HepG2 (cell line): Measurements from ENCODE around the gene OVOL2. TPM values are rescaled to one million over a fixed set of nuclear protein-coding genes. Genes with fewer than 3 reads are reported as not detected.

Source experiments
- CHD2 ChIP-seq: IDR thresholded peaks from 2 replicates; pipeline ENCODE4 v1.6.1; 2011; ENCODE audit warnings: low read depth, low read length, improper control_type of control experiment
- FOXK1 ChIP-seq: sonication (generic); formaldehyde crosslinking; IDR thresholded peaks from 2 replicates; pipeline ENCODE4 v1.4.0; 2020; ENCODE audit warnings: low read depth, missing genetic modification reagents, borderline replicate concordance
- HOXA5 ChIP-seq: sonication (generic); formaldehyde crosslinking; IDR thresholded peaks from 2 replicates; pipeline ENCODE4 v1.4.0; 2020; ENCODE audit warnings: missing genetic modification reagents
- KDM4B ChIP-seq: sonication (generic); formaldehyde crosslinking; IDR thresholded peaks from 2 replicates; pipeline ENCODE4 v1.4.0; 2020; ENCODE audit warnings: missing genetic modification reagents
- ONECUT2 ChIP-seq: sonication (generic); formaldehyde crosslinking; IDR thresholded peaks from 2 replicates; pipeline ENCODE4 v1.4.0; 2020; ENCODE audit warnings: missing genetic modification reagents
- PHF5A ChIP-seq: IDR thresholded peaks from one replicate; pipeline ENCODE4 v1.6.1; 2018; ENCODE audit warnings: low read depth, missing genetic modification reagents; ENCODE audit not compliant: unreplicated experiment
- POGZ ChIP-seq: sonication (generic); formaldehyde crosslinking; IDR thresholded peaks from 2 replicates; pipeline ENCODE4 v1.4.0; 2020; ENCODE audit warnings: mild to moderate bottlenecking, missing genetic modification reagents
- RARA ChIP-seq: IDR thresholded peaks from 2 replicates; pipeline ENCODE4 v1.6.1; 2016; ENCODE audit warnings: missing genetic modification reagents, missing compliant biosample characterization
- SOX6 ChIP-seq, 2 experiments: fragments of 450-650 bp in 1 of 2; sonication (generic) in 1 of 2; formaldehyde crosslinking in 1 of 2; IDR thresholded peaks; 2 replicates each; pipeline versions ENCODE4 v1.4.0 to v1.6.1; 2017 to 2020; ENCODE audit warnings: antibody characterized with exemption in 1 of 2, mild to moderate bottlenecking in 1 of 2, missing genetic modification reagents in 1 of 2
- ZNF101 ChIP-seq: sonication (generic); formaldehyde crosslinking; IDR thresholded peaks from 2 replicates; pipeline ENCODE4 v1.4.0; 2020; ENCODE audit warnings: mild to moderate bottlenecking, low read depth, missing genetic modification reagents, borderline replicate concordance
- ZNF121 ChIP-seq: sonication (generic); formaldehyde crosslinking; IDR thresholded peaks from 2 replicates; pipeline ENCODE4 v1.5.0; 2020; ENCODE audit warnings: mild to moderate bottlenecking, missing genetic modification reagents
- ZNF292 ChIP-seq: sonication (generic); formaldehyde crosslinking; IDR thresholded peaks from 2 replicates; pipeline ENCODE4 v1.8.1; 2022; ENCODE audit warnings: mild to moderate bottlenecking, low read depth, missing genetic modification reagents, borderline replicate concordance
- polyA plus RNA-seq, 8 experiments: library from polyadenylated mRNA; depleted of rRNA in 3 of 8; stranded (reverse) in 7 of 8; unstranded in 1 of 8; fragments of >200 nt; fragmentation: Illumina TruSeq in 4 of 8; extraction: Trizol in 4 of 8; gene quantifications; 2 replicates each; pipeline versions ENCODE4 v1.2.1 to v1.2.3, GENCODE V29; 2011 to 2016; ENCODE audit warnings: low read depth in 4 of 8, missing spikeins in 1 of 8, mixed read lengths in 1 of 8; ENCODE audit not compliant: insufficient read depth in 1 of 8
- total RNA-seq, 5 experiments: library from RNA; depleted of rRNA; stranded (reverse); fragments of >200 nt; fragmentation: Illumina TruSeq; extraction: Trizol; gene quantifications; 2 replicates each; pipeline ENCODE4 v1.2.3, GENCODE V29; 2016; ENCODE audit warnings: low read depth in 1 of 5
- TF ChIP-seq, protein P1 (sequence below): sonication (generic); formaldehyde crosslinking; IDR thresholded peaks from 2 replicates; pipeline ENCODE4 v1.9.0; 2021; ENCODE audit warnings: missing genetic modification reagents, mild to moderate bottlenecking, borderline replicate concordance
- TF ChIP-seq, protein P2 (sequence below): sonication (generic); formaldehyde crosslinking; IDR thresholded peaks from 2 replicates; pipeline ENCODE4 v1.5.0; 2020; ENCODE audit warnings: mild to moderate bottlenecking, missing genetic modification reagents, borderline replicate concordance
- TF ChIP-seq, protein P3 (sequence below): sonication (generic); formaldehyde crosslinking; IDR thresholded peaks from 2 replicates; pipeline ENCODE4 v1.4.0; 2020; ENCODE audit warnings: missing genetic modification reagents
- TF ChIP-seq, protein P4 (sequence below): conservative IDR thresholded peaks from 2 replicates; pipeline ENCODE4 v1.6.1; 2018; ENCODE audit warnings: missing genetic modification reagents

Gene OVOL2
- total and polyA plus RNA-seq, 2 of the 13 experiments (the other 11 are each of a cell fraction or from before 2014, with no cell fraction given) = 0.20 to 0.31 TPM

DNA sequence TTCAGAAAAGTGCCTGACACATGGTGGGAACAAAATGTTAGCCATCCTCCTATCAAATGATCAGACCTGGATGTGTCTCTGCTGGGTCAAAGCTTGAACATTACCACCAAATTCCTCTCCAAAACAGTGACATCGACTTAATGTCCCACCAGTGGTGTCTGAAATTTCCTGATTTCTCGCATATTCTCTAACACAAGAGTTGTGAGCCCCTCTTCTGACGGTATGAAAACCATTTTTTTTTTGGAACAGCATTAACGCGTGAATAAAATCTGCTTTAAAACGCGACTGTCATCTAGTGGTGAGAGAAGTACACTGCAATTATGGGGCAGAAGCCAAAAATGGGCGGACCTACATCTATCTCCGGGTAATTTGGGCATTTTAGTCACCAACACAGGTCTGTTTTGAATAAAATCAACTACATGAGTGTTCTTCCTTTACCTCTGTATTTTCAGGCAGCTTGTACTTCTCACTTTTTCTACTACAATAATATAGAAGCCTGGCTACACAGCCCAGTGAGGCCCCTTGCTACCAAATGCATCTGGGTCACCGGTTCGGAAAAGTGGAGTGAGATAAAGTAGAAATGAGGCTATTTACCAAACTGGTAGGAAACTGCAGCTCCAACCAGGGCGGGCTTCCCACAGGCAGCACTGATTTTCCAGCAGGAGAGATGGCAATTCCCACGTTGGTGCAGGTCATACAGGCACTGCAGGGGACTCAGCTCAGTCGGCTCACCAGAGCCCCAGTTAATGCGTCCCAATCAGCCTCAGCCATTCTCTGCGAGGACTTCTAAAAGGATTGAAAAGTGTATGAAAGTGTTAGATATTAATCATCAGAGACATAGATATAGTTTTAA is 61.5 kb downstream of the OVOL2 start (continued):
- no peak for TF ChIP-seq RARA (CRISPR knock-in tag)
- no peak for TF ChIP-seq SOX6 (IDR thresholded peaks at IDR 0.05)
- TF ChIP-seq SOX6 (CRISPR knock-in tag; IDR thresholded peaks at IDR 0.05) = peak; percentile 43; the same call in 1 of the 2 replicates
- TF ChIP-seq KDM4B (CRISPR knock-in tag) = no peak
- TF ChIP-seq HOXA5 (CRISPR knock-in tag) = peak; percentile 62; the same call in 1 of the 2 replicates
- no peak for TF ChIP-seq CHD2
- TF ChIP-seq, protein P1, sequence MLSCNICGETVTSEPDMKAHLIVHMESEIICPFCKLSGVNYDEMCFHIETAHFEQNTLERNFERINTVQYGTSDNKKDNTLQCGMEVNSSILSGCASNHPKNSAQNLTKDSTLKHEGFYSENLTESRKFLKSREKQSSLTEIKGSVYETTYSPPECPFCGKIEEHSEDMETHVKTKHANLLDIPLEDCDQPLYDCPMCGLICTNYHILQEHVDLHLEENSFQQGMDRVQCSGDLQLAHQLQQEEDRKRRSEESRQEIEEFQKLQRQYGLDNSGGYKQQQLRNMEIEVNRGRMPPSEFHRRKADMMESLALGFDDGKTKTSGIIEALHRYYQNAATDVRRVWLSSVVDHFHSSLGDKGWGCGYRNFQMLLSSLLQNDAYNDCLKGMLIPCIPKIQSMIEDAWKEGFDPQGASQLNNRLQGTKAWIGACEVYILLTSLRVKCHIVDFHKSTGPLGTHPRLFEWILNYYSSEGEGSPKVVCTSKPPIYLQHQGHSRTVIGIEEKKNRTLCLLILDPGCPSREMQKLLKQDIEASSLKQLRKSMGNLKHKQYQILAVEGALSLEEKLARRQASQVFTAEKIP (CRISPR knock-in tag) = no peak
- TF ChIP-seq, protein P2, sequence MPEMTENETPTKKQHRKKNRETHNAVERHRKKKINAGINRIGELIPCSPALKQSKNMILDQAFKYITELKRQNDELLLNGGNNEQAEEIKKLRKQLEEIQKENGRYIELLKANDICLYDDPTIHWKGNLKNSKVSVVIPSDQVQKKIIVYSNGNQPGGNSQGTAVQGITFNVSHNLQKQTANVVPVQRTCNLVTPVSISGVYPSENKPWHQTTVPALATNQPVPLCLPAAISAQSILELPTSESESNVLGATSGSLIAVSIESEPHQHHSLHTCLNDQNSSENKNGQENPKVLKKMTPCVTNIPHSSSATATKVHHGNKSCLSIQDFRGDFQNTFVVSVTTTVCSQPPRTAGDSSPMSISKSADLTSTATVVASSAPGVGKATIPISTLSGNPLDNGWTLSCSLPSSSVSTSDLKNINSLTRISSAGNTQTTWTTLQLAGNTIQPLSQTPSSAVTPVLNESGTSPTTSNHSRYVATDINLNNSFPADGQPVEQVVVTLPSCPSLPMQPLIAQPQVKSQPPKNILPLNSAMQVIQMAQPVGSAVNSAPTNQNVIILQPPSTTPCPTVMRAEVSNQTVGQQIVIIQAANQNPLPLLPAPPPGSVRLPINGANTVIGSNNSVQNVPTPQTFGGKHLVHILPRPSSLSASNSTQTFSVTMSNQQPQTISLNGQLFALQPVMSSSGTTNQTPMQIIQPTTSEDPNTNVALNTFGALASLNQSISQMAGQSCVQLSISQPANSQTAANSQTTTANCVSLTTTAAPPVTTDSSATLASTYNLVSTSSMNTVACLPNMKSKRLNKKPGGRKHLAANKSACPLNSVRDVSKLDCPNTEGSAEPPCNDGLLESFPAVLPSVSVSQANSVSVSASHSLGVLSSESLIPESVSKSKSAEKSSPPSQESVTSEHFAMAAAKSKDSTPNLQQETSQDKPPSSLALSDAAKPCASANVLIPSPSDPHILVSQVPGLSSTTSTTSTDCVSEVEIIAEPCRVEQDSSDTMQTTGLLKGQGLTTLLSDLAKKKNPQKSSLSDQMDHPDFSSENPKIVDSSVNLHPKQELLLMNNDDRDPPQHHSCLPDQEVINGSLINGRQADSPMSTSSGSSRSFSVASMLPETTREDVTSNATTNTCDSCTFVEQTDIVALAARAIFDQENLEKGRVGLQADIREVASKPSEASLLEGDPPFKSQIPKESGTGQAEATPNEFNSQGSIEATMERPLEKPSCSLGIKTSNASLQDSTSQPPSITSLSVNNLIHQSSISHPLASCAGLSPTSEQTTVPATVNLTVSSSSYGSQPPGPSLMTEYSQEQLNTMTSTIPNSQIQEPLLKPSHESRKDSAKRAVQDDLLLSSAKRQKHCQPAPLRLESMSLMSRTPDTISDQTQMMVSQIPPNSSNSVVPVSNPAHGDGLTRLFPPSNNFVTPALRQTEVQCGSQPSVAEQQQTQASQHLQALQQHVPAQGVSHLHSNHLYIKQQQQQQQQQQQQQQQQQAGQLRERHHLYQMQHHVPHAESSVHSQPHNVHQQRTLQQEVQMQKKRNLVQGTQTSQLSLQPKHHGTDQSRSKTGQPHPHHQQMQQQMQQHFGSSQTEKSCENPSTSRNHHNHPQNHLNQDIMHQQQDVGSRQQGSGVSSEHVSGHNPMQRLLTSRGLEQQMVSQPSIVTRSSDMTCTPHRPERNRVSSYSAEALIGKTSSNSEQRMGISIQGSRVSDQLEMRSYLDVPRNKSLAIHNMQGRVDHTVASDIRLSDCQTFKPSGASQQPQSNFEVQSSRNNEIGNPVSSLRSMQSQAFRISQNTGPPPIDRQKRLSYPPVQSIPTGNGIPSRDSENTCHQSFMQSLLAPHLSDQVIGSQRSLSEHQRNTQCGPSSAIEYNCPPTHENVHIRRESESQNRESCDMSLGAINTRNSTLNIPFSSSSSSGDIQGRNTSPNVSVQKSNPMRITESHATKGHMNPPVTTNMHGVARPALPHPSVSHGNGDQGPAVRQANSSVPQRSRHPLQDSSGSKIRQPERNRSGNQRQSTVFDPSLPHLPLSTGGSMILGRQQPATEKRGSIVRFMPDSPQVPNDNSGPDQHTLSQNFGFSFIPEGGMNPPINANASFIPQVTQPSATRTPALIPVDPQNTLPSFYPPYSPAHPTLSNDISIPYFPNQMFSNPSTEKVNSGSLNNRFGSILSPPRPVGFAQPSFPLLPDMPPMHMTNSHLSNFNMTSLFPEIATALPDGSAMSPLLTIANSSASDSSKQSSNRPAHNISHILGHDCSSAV (CRISPR knock-in tag) = no peak
- no peak for TF ChIP-seq ZNF101 (CRISPR knock-in tag)
- TF ChIP-seq FOXK1 = no peak
- no peak for TF ChIP-seq ZNF121
- TF ChIP-seq PHF5A (CRISPR knock-in tag) = no peak
- TF ChIP-seq ZNF292 = no peak
- TF ChIP-seq, protein P3, sequence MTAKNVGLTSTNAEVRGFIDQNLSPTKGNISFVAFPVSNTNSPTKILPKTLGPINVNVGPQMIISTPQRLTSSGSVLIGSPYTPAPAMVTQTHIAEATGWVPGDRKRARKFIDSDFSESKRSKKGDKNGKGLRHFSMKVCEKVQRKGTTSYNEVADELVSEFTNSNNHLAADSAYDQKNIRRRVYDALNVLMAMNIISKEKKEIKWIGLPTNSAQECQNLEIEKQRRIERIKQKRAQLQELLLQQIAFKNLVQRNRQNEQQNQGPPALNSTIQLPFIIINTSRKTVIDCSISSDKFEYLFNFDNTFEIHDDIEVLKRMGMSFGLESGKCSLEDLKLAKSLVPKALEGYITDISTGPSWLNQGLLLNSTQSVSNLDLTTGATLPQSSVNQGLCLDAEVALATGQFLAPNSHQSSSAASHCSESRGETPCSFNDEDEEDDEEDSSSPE (CRISPR knock-in tag) = no peak
- TF ChIP-seq, protein P4, sequence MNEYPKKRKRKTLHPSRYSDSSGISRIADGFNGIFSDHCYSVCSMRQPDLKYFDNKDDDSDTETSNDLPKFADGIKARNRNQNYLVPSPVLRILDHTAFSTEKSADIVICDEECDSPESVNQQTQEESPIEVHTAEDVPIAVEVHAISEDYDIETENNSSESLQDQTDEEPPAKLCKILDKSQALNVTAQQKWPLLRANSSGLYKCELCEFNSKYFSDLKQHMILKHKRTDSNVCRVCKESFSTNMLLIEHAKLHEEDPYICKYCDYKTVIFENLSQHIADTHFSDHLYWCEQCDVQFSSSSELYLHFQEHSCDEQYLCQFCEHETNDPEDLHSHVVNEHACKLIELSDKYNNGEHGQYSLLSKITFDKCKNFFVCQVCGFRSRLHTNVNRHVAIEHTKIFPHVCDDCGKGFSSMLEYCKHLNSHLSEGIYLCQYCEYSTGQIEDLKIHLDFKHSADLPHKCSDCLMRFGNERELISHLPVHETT (CRISPR knock-in tag) = no peak
- TF ChIP-seq ONECUT2 (CRISPR knock-in tag) = no peak
- no peak for TF ChIP-seq POGZ (CRISPR knock-in tag)
